WTC11 (cell line): ENCODE measurements around the gene C20orf141. TPM values are rescaled to one million over a fixed set of nuclear protein-coding genes. Genes with fewer than 3 reads are reported as not detected.
"Not testable (repeated sequence)": the region's sequence is repeated elsewhere in the genome, so short reads cannot be mapped to it uniquely, and the experiment has no call there.

Experiments
- ATAC-seq: fragments of 200-7000 bp; cut with Tn5 transposase; 2 replicates; pipeline ENCODE4 v1.10.0; 2021; ENCODE audit warnings: mild to moderate bottlenecking, moderate library complexity
- CTCF ChIA-PET: fragments of 300-600 bp; sonication (Branson Sonifier 250); formaldehyde crosslinking; loops from one replicate; lab custom pipeline; 2021; ENCODE audit warnings: antibody characterized with exemption; lab: Charles Lee
- POLR2A ChIA-PET: fragments of 350-600 bp; sonication (Branson Sonifier 250); formaldehyde crosslinking; loops from one replicate; lab custom pipeline; 2021; ENCODE audit warnings: antibody characterized with exemption; lab: Charles Lee
- DNase-seq: peaks from one replicate; pipeline ENCODE4 v3.0.0; 2021; ENCODE audit warnings: low spot score
- H3K27ac Mint-ChIP-seq: 2 replicates; pipeline ENCODE4 v1.8.0; 2021; ENCODE audit warnings: mixed read lengths
- H3K27me3 Mint-ChIP-seq: 2 replicates; pipeline ENCODE4 v1.8.0; 2021; ENCODE audit warnings: low read depth, mild to moderate bottlenecking, moderate library complexity, mixed read lengths
- H3K36me3 Mint-ChIP-seq: 2 replicates; pipeline ENCODE4 v1.8.0; 2021; ENCODE audit warnings: mixed read lengths
- H3K4me1 Mint-ChIP-seq: 2 replicates; pipeline ENCODE4 v1.8.0; 2022; ENCODE audit warnings: mixed read lengths
- H3K4me3 Mint-ChIP-seq: 2 replicates; pipeline ENCODE4 v1.8.0; 2021; ENCODE audit warnings: mild to moderate bottlenecking, moderate library complexity, mixed read lengths
- H3K9me3 Mint-ChIP-seq: 2 replicates; pipeline ENCODE4 v1.8.0; 2021; ENCODE audit warnings: mixed read lengths
- AR ChIP-seq: fragments of 250-450 bp; sonication (Bioruptor Pico); IDR thresholded peaks from 2 replicates; pipeline ENCODE4 v1.9.0; 2021; ENCODE audit warnings: mild to moderate bottlenecking
- ARID4B ChIP-seq: sonication (generic); formaldehyde crosslinking; IDR thresholded peaks from 2 replicates; pipeline ENCODE4 v1.8.0; 2023; ENCODE audit warnings: missing genetic modification reagents, mild to moderate bottlenecking, borderline replicate concordance
- ATF1 ChIP-seq: sonication (generic); formaldehyde crosslinking; IDR thresholded peaks from 2 replicates; pipeline ENCODE4 v1.8.1; 2023; ENCODE audit warnings: mild to moderate bottlenecking, moderate library complexity, missing genetic modification reagents
- ATF6 ChIP-seq: sonication (generic); formaldehyde crosslinking; IDR thresholded peaks from 2 replicates; pipeline ENCODE4 v1.8.1; 2023; ENCODE audit warnings: mild to moderate bottlenecking, missing genetic modification reagents
- ELF4 ChIP-seq: sonication (generic); formaldehyde crosslinking; IDR thresholded peaks from 2 replicates; pipeline ENCODE4 v1.8.1; 2022; ENCODE audit warnings: low read depth, mild to moderate bottlenecking, moderate library complexity, missing genetic modification reagents
- MAX ChIP-seq: sonication (generic); formaldehyde crosslinking; IDR thresholded peaks from 2 replicates; pipeline ENCODE4 v1.8.0; 2022; ENCODE audit warnings: mild to moderate bottlenecking, missing genetic modification reagents
- NR1H2 ChIP-seq: sonication (generic); formaldehyde crosslinking; IDR thresholded peaks from 2 replicates; pipeline ENCODE4 v1.9.0; 2021; ENCODE audit warnings: mild to moderate bottlenecking, moderate library complexity, missing genetic modification reagents
- SMAD4 ChIP-seq: sonication (generic); formaldehyde crosslinking; IDR thresholded peaks from 2 replicates; pipeline ENCODE4 v1.8.0; 2022; ENCODE audit warnings: mild to moderate bottlenecking, missing genetic modification reagents
- ZBTB21 ChIP-seq: sonication (generic); formaldehyde crosslinking; IDR thresholded peaks from 2 replicates; pipeline ENCODE4 v1.8.1; 2023; ENCODE audit warnings: mild to moderate bottlenecking, missing genetic modification reagents, borderline replicate concordance
- ZNF219 ChIP-seq: sonication (generic); formaldehyde crosslinking; IDR thresholded peaks from 2 replicates; pipeline ENCODE4 v1.8.0; 2023; ENCODE audit warnings: missing genetic modification reagents, mild to moderate bottlenecking, borderline replicate concordance
- ZNF396 ChIP-seq: fragments of 250-450 bp; sonication (Bioruptor Pico); IDR thresholded peaks from 2 replicates; pipeline ENCODE4 v1.8.0; 2021; ENCODE audit warnings: mild to moderate bottlenecking, moderate library complexity, borderline replicate concordance
- total RNA-seq: library from RNA; stranded (reverse); gene quantifications from 3 replicates; pipeline ENCODE4 v1.2.3, GENCODE V29; 2021

C20orf141 gene
- total RNA-seq, 1 experiment from 2014 or later: not detected

- TF ChIP-seq ARID4B (CRISPR knock-in tag) (no peak), NR1H2 (CRISPR knock-in tag) (no peak)
These were observed 46.8 kb upstream of the C20orf141 start (continued) for GRCh38 chr20:2767768-2768631.

- CTCF ChIA-PET: interaction anchor here (2.3 kb wide), 1 partner anchor 16 kb away, joined by 9 read pairs; no protein-coding TSS in a partner anchor
These were observed 46.2 kb upstream of the C20orf141 start for GRCh38 chr20:2768632-2769015.

GRCh38 chr20:2770091-2770490 is 44.7 kb upstream of the C20orf141 start:
- H3K4me3 Mint-ChIP-seq, H3K36me3 Mint-ChIP-seq, H3K9me3 Mint-ChIP-seq, H3K27ac Mint-ChIP-seq, H3K4me1 Mint-ChIP-seq, POLR2A ChIA-PET, CTCF ChIA-PET, H3K27me3 Mint-ChIP-seq, DNase-seq, ATAC-seq: not testable (repeated sequence)

More at GRCh38 chr20:2768632-2769015, 46.2 kb upstream of the C20orf141 start:
- POLR2A ChIA-PET: no interaction called here
- Mint-ChIP-seq H3K36me3 (no peaks in the 10 kb centered on the region), H3K4me3 (no peak overlapping the region), H3K9me3 (no peaks in the 10 kb centered on the region), H3K27me3 (peaks cover 8% of the 10 kb centered on the region; the same call in 1 of the 2 replicates), H3K27ac (no peak overlapping the region), H3K4me1 (no peaks in the 10 kb centered on the region)
- ATAC-seq: no peak
- no peak for DNase-seq
- TF ChIP-seq ZNF219 (no peak), ZNF396 (CRISPR knock-in tag) (no peak), MAX (no peak), ZBTB21 (CRISPR knock-in tag) (no peak), ELF4 (CRISPR knock-in tag) (no peak), AR (CRISPR knock-in tag) (no peak), ATF6 (CRISPR knock-in tag) (no peak), ATF1 (CRISPR knock-in tag) (no peak), SMAD4 (no peak)
